ENCODE data around the gene VEGFA.

- no peak for TF ChIP-seq CTCF (IDR thresholded peaks at IDR 0.05)
- TF ChIP-seq POLR2A (IDR thresholded peaks at IDR 0.05) = no peak
These were observed 45.7 kb upstream of the VEGFA start for GRCh38 chr6:43724354-43724753.
